Activated T-helper 1 cell treated with anti-CD3 and anti-CD28 coated beads, Interleukin-2, amount 50 U/mL, for 16 hours (primary cell): Measurements from ENCODE around the gene MBNL1.

Source experiments
- DNase-seq, 2 donors: peaks; one replicate each; pipeline ENCODE4 v3.0.0-alpha.2; 2020; ENCODE audit warnings: low read depth in 1 of 2, low spot score in 1 of 2

MBNL1 gene

GRCh38 chr3:152268555-152269055 lies at the start of gene MBNL1:
MBNL1 (plus strand) TSS chr3:152268929; CDS start chr3:152300194, 31,265 bp downstream.
- peak; percentile 61 to 72 for DNase-seq

GRCh38 chr3:152219216-152219615 lies 49.5 kb upstream of the MBNL1 start:
- no peak for DNase-seq

GRCh38 chr3:152219769-152220255 lies 48.9 kb upstream of the MBNL1 start:
- no peak for DNase-seq

GRCh38 chr3:152222327-152222726 lies 46.4 kb upstream of the MBNL1 start:
- DNase-seq: no peak

GRCh38 chr3:152225201-152225600 lies 43.5 kb upstream of the MBNL1 start:
- DNase-seq: no peak

- DNase-seq: no peak
These were observed 42.6 kb upstream of the MBNL1 start for GRCh38 chr3:152226176-152226575.

GRCh38 chr3:152227027-152227426 lies 41.7 kb upstream of the MBNL1 start:
- no peak for DNase-seq

- DNase-seq: no peak
These were observed 39.0 kb upstream of the MBNL1 start for GRCh38 chr3:152229692-152230091.

- DNase-seq: no peak
These were observed 38.4 kb upstream of the MBNL1 start for GRCh38 chr3:152230370-152230769.

GRCh38 chr3:152232001-152232400 lies 36.7 kb upstream of the MBNL1 start:
- DNase-seq: no peak

- DNase-seq: no peak
These were observed 36.0 kb upstream of the MBNL1 start for GRCh38 chr3:152232679-152233078.

- DNase-seq: no peak
These were observed 33.9 kb upstream of the MBNL1 start for GRCh38 chr3:152234657-152235375.

- no peak for DNase-seq
These were observed 32.9 kb upstream of the MBNL1 start for GRCh38 chr3:152235709-152236298.

GRCh38 chr3:152236716-152237115 lies 32.0 kb upstream of the MBNL1 start:
- DNase-seq: no peak

- no peak for DNase-seq
These were observed 27.3 kb upstream of the MBNL1 start for GRCh38 chr3:152241142-152242017.

GRCh38 chr3:152243301-152243711 lies 25.4 kb upstream of the MBNL1 start:
- DNase-seq: no peak

- DNase-seq: no peak
These were observed 24.8 kb upstream of the MBNL1 start for GRCh38 chr3:152243721-152244516.

GRCh38 chr3:152244517-152244888 lies 24.2 kb upstream of the MBNL1 start:
- no peak for DNase-seq

- DNase-seq: no peak
These were observed 23.1 kb upstream of the MBNL1 start for GRCh38 chr3:152245498-152246170.

- DNase-seq: no peak
These were observed 16.8 kb upstream of the MBNL1 start for GRCh38 chr3:152251916-152252315.
